ENCODE results near the gene CDH23. TPM values are rescaled to one million over a fixed set of nuclear protein-coding genes. Genes with fewer than 3 reads are reported as not detected.

CDH23 gene
- total and polyA plus RNA-seq, 9 of the 15 experiments (the other 6 are each of a cell fraction or from before 2014, with no cell fraction given) = 0.18 to 1.2 (median 0.47) TPM

DNA sequence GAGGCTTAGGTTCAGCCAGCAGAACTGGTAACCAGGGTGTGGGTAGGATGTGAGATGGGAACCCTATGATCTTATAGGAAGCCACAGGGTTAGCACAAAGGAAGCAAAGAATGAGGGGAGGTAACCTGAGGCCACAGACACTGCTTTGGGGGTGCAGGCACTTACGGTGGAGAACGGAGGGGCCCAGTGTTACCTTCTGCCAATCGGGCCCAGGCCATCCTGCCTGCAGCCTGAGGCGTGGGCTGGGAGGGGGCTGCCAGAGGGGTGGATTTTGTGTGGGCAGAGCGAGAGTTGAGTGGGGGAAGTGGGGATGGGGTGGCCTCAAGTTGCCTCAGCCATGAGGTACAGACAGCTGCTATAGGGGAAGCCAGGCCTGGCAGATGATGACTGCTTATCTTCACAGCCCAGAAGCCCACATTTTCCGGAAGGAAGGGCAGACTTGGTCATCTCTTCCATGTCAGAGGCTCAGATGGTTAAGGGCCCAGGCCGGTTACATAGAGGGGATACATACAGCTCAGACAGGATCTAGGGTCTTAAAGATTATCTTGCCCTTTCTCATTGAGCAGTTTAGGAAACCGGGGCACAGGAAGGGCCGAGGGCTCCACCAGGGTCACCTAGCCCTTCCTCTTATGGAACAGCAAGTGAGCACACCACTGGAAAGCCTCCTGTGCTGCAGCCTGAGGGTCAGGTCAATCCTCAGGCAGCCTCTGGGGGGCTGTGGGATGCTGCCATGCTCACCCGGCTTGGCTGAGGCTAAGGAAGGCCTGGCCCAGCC lies 401.0 kb downstream of the CDH23 start (continued):
- TF ChIP-seq FOS (IDR thresholded peaks at IDR 0.05; ENCODE audit: extremely low read depth, insufficient read length) (no peak), FUS (optimal IDR thresholded peaks at IDR 0.05; ENCODE audit: low read depth, low read length) (no peak), NFYB (IDR thresholded peaks at IDR 0.05; ENCODE audit: extremely low read depth, insufficient read length) (no peak), ZKSCAN8 (CRISPR knock-in tag; IDR thresholded peaks at IDR 0.05) (peak; percentile 78), MCM5 (IDR thresholded peaks at IDR 0.05; ENCODE audit: low read depth) (no peak), FOXJ3 (CRISPR knock-in tag; IDR thresholded peaks at IDR 0.05) (no peak), ZNF507 (tag; conservative IDR thresholded peaks at IDR 0.05) (no peak), L3MBTL2 (IDR thresholded peaks at IDR 0.05) (peak; percentile 99), FOXA1 (IDR thresholded peaks at IDR 0.05; ENCODE audit: borderline replicate concordance) (no peak), MTA2 (IDR thresholded peaks at IDR 0.05; ENCODE audit: low read depth) (peak; percentile 82), HMG20B (CRISPR knock-in tag; IDR thresholded peaks at IDR 0.05) (no peak), HDAC3 (IDR thresholded peaks at IDR 0.05; ENCODE audit: borderline replicate concordance, partially characterized antibody) (no peak), MED1 (CRISPR knock-in tag; IDR thresholded peaks at IDR 0.05; ENCODE audit: borderline replicate concordance) (no peak), KLF6 (CRISPR knock-in tag; IDR thresholded peaks at IDR 0.05; ENCODE audit: borderline replicate concordance) (no peak)
- TF ChIP-seq, protein P1, sequence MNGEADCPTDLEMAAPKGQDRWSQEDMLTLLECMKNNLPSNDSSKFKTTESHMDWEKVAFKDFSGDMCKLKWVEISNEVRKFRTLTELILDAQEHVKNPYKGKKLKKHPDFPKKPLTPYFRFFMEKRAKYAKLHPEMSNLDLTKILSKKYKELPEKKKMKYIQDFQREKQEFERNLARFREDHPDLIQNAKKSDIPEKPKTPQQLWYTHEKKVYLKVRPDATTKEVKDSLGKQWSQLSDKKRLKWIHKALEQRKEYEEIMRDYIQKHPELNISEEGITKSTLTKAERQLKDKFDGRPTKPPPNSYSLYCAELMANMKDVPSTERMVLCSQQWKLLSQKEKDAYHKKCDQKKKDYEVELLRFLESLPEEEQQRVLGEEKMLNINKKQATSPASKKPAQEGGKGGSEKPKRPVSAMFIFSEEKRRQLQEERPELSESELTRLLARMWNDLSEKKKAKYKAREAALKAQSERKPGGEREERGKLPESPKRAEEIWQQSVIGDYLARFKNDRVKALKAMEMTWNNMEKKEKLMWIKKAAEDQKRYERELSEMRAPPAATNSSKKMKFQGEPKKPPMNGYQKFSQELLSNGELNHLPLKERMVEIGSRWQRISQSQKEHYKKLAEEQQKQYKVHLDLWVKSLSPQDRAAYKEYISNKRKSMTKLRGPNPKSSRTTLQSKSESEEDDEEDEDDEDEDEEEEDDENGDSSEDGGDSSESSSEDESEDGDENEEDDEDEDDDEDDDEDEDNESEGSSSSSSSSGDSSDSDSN (IDR thresholded peaks at IDR 0.05; ENCODE audit: borderline replicate concordance in 1 of 2, low read depth in 2 of 2, low read length in 2 of 2) = no peak
- TF ChIP-seq, protein P2, sequence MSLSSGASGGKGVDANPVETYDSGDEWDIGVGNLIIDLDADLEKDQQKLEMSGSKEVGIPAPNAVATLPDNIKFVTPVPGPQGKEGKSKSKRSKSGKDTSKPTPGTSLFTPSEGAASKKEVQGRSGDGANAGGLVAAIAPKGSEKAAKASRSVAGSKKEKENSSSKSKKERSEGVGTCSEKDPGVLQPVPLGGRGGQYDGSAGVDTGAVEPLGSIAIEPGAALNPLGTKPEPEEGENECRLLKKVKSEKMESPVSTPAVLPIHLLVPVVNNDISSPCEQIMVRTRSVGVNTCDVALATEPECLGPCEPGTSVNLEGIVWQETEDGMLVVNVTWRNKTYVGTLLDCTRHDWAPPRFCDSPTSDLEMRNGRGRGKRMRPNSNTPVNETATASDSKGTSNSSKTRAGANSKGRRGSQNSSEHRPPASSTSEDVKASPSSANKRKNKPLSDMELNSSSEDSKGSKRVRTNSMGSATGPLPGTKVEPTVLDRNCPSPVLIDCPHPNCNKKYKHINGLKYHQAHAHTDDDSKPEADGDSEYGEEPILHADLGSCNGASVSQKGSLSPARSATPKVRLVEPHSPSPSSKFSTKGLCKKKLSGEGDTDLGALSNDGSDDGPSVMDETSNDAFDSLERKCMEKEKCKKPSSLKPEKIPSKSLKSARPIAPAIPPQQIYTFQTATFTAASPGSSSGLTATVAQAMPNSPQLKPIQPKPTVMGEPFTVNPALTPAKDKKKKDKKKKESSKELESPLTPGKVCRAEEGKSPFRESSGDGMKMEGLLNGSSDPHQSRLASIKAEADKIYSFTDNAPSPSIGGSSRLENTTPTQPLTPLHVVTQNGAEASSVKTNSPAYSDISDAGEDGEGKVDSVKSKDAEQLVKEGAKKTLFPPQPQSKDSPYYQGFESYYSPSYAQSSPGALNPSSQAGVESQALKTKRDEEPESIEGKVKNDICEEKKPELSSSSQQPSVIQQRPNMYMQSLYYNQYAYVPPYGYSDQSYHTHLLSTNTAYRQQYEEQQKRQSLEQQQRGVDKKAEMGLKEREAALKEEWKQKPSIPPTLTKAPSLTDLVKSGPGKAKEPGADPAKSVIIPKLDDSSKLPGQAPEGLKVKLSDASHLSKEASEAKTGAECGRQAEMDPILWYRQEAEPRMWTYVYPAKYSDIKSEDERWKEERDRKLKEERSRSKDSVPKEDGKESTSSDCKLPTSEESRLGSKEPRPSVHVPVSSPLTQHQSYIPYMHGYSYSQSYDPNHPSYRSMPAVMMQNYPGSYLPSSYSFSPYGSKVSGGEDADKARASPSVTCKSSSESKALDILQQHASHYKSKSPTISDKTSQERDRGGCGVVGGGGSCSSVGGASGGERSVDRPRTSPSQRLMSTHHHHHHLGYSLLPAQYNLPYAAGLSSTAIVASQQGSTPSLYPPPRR (CRISPR knock-in tag; IDR thresholded peaks at IDR 0.05; ENCODE audit: borderline replicate concordance) = no peak
- TF ChIP-seq, protein P3, sequence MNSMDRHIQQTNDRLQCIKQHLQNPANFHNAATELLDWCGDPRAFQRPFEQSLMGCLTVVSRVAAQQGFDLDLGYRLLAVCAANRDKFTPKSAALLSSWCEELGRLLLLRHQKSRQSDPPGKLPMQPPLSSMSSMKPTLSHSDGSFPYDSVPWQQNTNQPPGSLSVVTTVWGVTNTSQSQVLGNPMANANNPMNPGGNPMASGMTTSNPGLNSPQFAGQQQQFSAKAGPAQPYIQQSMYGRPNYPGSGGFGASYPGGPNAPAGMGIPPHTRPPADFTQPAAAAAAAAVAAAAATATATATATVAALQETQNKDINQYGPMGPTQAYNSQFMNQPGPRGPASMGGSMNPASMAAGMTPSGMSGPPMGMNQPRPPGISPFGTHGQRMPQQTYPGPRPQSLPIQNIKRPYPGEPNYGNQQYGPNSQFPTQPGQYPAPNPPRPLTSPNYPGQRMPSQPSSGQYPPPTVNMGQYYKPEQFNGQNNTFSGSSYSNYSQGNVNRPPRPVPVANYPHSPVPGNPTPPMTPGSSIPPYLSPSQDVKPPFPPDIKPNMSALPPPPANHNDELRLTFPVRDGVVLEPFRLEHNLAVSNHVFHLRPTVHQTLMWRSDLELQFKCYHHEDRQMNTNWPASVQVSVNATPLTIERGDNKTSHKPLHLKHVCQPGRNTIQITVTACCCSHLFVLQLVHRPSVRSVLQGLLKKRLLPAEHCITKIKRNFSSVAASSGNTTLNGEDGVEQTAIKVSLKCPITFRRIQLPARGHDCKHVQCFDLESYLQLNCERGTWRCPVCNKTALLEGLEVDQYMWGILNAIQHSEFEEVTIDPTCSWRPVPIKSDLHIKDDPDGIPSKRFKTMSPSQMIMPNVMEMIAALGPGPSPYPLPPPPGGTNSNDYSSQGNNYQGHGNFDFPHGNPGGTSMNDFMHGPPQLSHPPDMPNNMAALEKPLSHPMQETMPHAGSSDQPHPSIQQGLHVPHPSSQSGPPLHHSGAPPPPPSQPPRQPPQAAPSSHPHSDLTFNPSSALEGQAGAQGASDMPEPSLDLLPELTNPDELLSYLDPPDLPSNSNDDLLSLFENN (IDR thresholded peaks at IDR 0.05; ENCODE audit: low read depth in 2 of 2, low read length in 2 of 2) = peak in 1 of 2 experiments; percentile 85; a peak in 2 of 4 replicates
